SU-DHL-6 (cell line): ENCODE data around the gene E2F3.

Experiments used
- EZH2phosphoT487 ChIP-seq: fragments of 200-600 bp; sonication (generic), shearing (Covaris generic); conservative IDR thresholded peaks from 2 replicates; pipeline ENCODE4 v1.6.1; 2018; ENCODE audit warnings: mild to moderate bottlenecking, antibody characterized with exemption, low read length, moderate library complexity, mixed read lengths
- TF ChIP-seq, protein P1 (sequence below): fragments of 200-600 bp; sonication (generic); IDR thresholded peaks from one replicate; pipeline ENCODE4 v1.5.1; 2017; ENCODE audit warnings: antibody characterized with exemption, mild to moderate bottlenecking, low read length, moderate library complexity; ENCODE audit not compliant: insufficient read depth, poor library complexity, severe bottlenecking

- TF ChIP-seq, protein P1, sequence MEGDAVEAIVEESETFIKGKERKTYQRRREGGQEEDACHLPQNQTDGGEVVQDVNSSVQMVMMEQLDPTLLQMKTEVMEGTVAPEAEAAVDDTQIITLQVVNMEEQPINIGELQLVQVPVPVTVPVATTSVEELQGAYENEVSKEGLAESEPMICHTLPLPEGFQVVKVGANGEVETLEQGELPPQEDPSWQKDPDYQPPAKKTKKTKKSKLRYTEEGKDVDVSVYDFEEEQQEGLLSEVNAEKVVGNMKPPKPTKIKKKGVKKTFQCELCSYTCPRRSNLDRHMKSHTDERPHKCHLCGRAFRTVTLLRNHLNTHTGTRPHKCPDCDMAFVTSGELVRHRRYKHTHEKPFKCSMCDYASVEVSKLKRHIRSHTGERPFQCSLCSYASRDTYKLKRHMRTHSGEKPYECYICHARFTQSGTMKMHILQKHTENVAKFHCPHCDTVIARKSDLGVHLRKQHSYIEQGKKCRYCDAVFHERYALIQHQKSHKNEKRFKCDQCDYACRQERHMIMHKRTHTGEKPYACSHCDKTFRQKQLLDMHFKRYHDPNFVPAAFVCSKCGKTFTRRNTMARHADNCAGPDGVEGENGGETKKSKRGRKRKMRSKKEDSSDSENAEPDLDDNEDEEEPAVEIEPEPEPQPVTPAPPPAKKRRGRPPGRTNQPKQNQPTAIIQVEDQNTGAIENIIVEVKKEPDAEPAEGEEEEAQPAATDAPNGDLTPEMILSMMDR, result no peak
- no peak for TF ChIP-seq EZH2phosphoT487
Observed at GRCh38 chr6:20476501-20477043, 74.9 kb downstream of the E2F3 start.
